ENCODE results near the gene RAB24. TPM values are rescaled to one million over a fixed set of nuclear protein-coding genes. Genes with fewer than 3 reads are reported as not detected.

Gene RAB24
- total RNA-seq, 4 donors from 2014 or later = 20.0 to 35.4 (median 31.1) TPM

GRCh38 chr5:177294632-177295031 is 8.9 kb downstream of the RAB24 start:
- DNase-seq (ENCODE audit: extremely low spot score) = no peak
- TF ChIP-seq POLR2AphosphoS5 (IDR thresholded peaks at IDR 0.05) (no peak), POLR2A (IDR thresholded peaks at IDR 0.05; ENCODE audit: low read depth) (no peak), EP300 (IDR thresholded peaks at IDR 0.05) (no peak), CTCF (IDR thresholded peaks at IDR 0.05) (no peak)
- 94% methylated on average over 2 of the region's 3 CpGs for WGBS
- H3K9me3 ChIP-seq = no peaks in the 10 kb centered on the region
- no peak overlapping the region for H3K4me3 ChIP-seq
- H3K36me3 ChIP-seq = peaks cover 44 to 76% (median 63%) of the 10 kb centered on the region in 4 donors
- no peaks in the 10 kb centered on the region for H3K27me3 ChIP-seq
- H3K27ac ChIP-seq (replicated peaks in 1 of 4) = no peak overlapping the region
- intact Hi-C loops (cut with DNase I) = no loop called here
- peaks cover 5 to 17% (median 12%) of the 10 kb centered on the region in 4 donors for H3K4me1 ChIP-seq

DNA sequence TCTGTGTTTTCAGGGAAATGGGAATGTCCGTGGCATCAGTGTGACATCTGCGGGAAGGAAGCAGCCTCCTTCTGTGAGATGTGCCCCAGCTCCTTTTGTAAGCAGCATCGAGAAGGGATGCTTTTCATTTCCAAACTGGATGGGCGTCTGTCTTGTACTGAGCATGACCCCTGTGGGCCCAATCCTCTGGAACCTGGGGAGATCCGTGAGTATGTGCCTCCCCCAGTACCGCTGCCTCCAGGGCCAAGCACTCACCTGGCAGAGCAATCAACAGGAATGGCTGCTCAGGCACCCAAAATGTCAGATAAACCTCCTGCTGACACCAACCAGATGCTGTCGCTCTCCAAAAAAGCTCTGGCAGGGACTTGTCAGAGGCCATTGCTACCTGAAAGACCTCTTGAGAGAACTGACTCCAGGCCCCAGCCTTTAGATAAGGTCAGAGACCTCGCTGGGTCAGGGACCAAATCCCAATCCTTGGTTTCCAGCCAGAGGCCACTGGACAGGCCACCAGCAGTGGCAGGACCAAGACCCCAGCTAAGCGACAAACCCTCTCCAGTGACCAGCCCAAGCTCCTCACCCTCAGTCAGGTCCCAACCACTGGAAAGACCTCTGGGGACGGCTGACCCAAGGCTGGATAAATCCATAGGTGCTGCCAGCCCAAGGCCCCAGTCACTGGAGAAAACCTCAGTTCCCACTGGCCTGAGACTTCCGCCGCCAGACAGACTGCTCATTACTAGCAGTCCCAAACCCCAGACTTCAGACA is 9.5 kb downstream of the RAB24 start:
- no peak overlapping the region for H3K4me3 ChIP-seq
- peaks cover 50 to 82% (median 69%) of the 10 kb centered on the region in 4 donors for H3K36me3 ChIP-seq
- DNase-seq (ENCODE audit: extremely low spot score) = no peak
- TF ChIP-seq EP300 (IDR thresholded peaks at IDR 0.05) (no peak), CTCF (IDR thresholded peaks at IDR 0.05) (no peak), POLR2A (IDR thresholded peaks at IDR 0.05; ENCODE audit: low read depth) (no peak), POLR2AphosphoS5 (IDR thresholded peaks at IDR 0.05) (no peak)
- no peaks in the 10 kb centered on the region for H3K9me3 ChIP-seq
- no peak overlapping the region for H3K27ac ChIP-seq (replicated peaks in 1 of 4)
- H3K4me1 ChIP-seq = peaks cover 0 to 15% (median 7%) of the 10 kb centered on the region in 4 donors
- 92% methylated on average over 9 of the region's 12 CpGs for WGBS
- intact Hi-C loops (cut with DNase I) = no loop called here
- no peaks in the 10 kb centered on the region for H3K27me3 ChIP-seq

DNA sequence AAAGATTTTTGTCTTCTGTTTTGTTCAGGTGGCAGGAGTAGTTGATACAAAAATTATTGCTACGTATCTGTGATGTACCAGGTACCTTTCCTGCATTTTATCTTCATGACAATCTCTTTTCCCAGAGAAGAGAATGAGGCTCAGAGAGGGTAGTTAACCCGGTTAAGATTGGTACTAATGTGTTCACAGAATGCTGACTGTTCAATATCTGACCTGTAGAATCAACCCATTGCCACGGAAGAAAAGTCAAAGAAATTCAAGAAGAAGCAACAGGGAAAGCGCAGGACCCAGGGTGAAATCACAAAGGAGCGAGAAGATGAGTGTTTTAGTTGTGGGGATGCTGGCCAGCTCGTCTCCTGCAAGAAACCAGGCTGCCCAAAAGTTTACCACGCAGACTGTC is 11.8 kb downstream of the RAB24 start:
- 97% methylated on average over 7 of the region's 7 CpGs for WGBS
- Histone ChIP-seq H3K9me3 (no peaks in the 10 kb centered on the region), H3K27ac (replicated peaks in 1 of 4) (no peak overlapping the region), H3K4me1 (peaks cover 0 to 10% (median 7%) of the 10 kb centered on the region in 4 donors), H3K4me3 (no peak overlapping the region), H3K36me3 (peaks cover 63 to 100% (median 90%) of the 10 kb centered on the region in 4 donors), H3K27me3 (no peaks in the 10 kb centered on the region)
- intact Hi-C loops (cut with DNase I) = no loop called here
- no peak for TF ChIP-seq POLR2A (IDR thresholded peaks at IDR 0.05; ENCODE audit: low read depth)
- no peak for TF ChIP-seq CTCF (IDR thresholded peaks at IDR 0.05)
- no peak for TF ChIP-seq POLR2AphosphoS5 (IDR thresholded peaks at IDR 0.05)
- TF ChIP-seq EP300 (IDR thresholded peaks at IDR 0.05) = no peak
- no peak for DNase-seq (ENCODE audit: extremely low spot score)

DNA sequence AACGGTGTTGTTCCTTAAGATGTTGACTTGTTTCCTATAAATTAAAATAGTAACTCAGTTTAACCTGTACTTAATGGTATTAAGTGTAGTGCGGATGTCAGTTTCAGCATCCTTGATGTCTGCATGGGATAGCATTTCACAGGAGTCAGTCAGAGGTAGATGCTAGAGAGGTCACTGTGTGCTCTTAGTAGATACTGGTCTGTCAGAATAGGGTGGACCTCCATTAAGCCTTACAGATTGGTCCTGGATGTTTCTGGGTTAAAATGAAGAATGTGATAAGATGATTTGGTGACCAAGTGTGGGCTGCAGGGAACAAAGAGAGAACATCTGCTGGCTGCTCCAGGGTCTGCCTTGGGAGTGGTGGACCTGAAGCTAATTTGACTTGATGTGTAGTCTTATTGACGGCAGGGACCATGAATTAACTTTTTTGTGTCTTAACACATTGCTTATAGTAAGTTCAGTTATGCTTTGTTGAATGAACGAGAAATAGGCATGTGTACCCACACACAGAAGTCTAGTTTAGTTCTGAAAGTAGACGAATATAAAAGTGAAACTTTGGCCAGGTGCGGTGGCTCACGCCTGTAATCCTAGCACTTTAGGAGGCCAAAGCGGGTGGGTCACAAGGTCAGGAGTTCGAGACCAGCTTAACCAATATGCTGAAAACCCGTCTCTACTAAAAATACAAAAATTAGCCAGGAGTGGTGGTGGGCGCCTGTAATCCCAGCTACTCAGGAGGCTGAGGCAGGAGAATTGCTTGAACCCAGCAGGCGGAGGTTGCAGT is 12.5 kb downstream of the RAB24 start:
- TF ChIP-seq EP300 (IDR thresholded peaks at IDR 0.05) = no peak
- no peak for TF ChIP-seq CTCF (IDR thresholded peaks at IDR 0.05)
- no peak for TF ChIP-seq POLR2A (IDR thresholded peaks at IDR 0.05; ENCODE audit: low read depth)
- TF ChIP-seq POLR2AphosphoS5 (IDR thresholded peaks at IDR 0.05) = no peak
- Histone ChIP-seq H3K36me3 (peaks cover 68 to 100% (median 93%) of the 10 kb centered on the region in 4 donors), H3K4me3 (no peak overlapping the region), H3K27ac (replicated peaks in 1 of 4) (no peak overlapping the region), H3K9me3 (no peaks in the 10 kb centered on the region), H3K27me3 (no peaks in the 10 kb centered on the region), H3K4me1 (peaks cover 0 to 3% (median under 1%) of the 10 kb centered on the region in 4 donors)
- intact Hi-C loops (cut with DNase I) = no loop called here
- WGBS = 96% methylated on average over 12 of the region's 12 CpGs
- DNase-seq (ENCODE audit: extremely low spot score) = no peak

All from esophagus muscularis mucosa (tissue), 4 donors.